GM19438 (cell line): Measurements from ENCODE around the gene MBTPS1.
"Not testable (repeated sequence)": the region's sequence is repeated elsewhere in the genome, so short reads cannot be mapped to it uniquely, and the experiment has no call there.

Source experiments
- ATAC-seq: cut with Tn5 transposase; IDR thresholded peaks from one replicate; pipeline ENCODE4 v1.9.1; 2021; ENCODE audit warnings: low read depth; ENCODE audit not compliant: unreplicated experiment

The MBTPS1 gene

GRCh38 chr16:84137769-84138357 is 21.1 kb upstream of the MBTPS1 start:
- ATAC-seq: no peak

- no peak for ATAC-seq
These were observed 20.5 kb upstream of the MBTPS1 start for GRCh38 chr16:84137287-84137686.

GRCh38 chr16:84136331-84137125 is 19.8 kb upstream of the MBTPS1 start:
- ATAC-seq: no peak

GRCh38 chr16:84132527-84133285 is 16.0 kb upstream of the MBTPS1 start:
- ATAC-seq: no peak

- no peak for ATAC-seq
These were observed 14.4 kb upstream of the MBTPS1 start for GRCh38 chr16:84131117-84131516.

GRCh38 chr16:84124257-84125073 is 7.7 kb upstream of the MBTPS1 start:
- no peak for ATAC-seq

- ATAC-seq: no peak
These were observed 4.3 kb upstream of the MBTPS1 start for GRCh38 chr16:84121007-84121406.

- no peak for ATAC-seq
These were observed 3.3 kb upstream of the MBTPS1 start for GRCh38 chr16:84120023-84120422.

GRCh38 chr16:84119368-84119767 is 2.6 kb upstream of the MBTPS1 start:
- no peak for ATAC-seq

- not testable (repeated sequence) for ATAC-seq
These were observed 1.6 kb upstream of the MBTPS1 start for GRCh38 chr16:84118315-84118714.

GRCh38 chr16:84117494-84117843 is 727 bp upstream of the MBTPS1 start:
- ATAC-seq: peak; percentile 1

- ATAC-seq: peak; percentile 35
These were observed 623 bp downstream of the MBTPS1 start for GRCh38 chr16:84115919-84116719.

GRCh38 chr16:84111949-84112348 is 4.8 kb downstream of the MBTPS1 start:
- not testable (repeated sequence) for ATAC-seq

- ATAC-seq: no peak
These were observed 5.2 kb downstream of the MBTPS1 start for GRCh38 chr16:84111525-84111924.

GRCh38 chr16:84110527-84110926 is 6.2 kb downstream of the MBTPS1 start:
- ATAC-seq: no peak

- no peak for ATAC-seq
These were observed 7.0 kb downstream of the MBTPS1 start for GRCh38 chr16:84109598-84110335.

- no peak for ATAC-seq
These were observed 8.8 kb downstream of the MBTPS1 start for GRCh38 chr16:84107921-84108320.

- no peak for ATAC-seq
These were observed 10.6 kb downstream of the MBTPS1 start for GRCh38 chr16:84105948-84106740.
